CD4-positive, alpha-beta T cell treated with Interleukin-4 for 1 hour (primary cell): Measurements from ENCODE around the gene CDCP1.
A peak's percentile ranks its signal among the peaks of the same experiment; 100 is the strongest.
"Not testable (repeated sequence)": the region's sequence is repeated elsewhere in the genome, so short reads cannot be mapped to it uniquely, and the experiment has no call there.

ENCODE experiments used
- DNase-seq, 2 donors: peaks; one replicate each; pipeline ENCODE4 v3.0.0-alpha.2; 2020 to 2022

Gene CDCP1

DNA sequence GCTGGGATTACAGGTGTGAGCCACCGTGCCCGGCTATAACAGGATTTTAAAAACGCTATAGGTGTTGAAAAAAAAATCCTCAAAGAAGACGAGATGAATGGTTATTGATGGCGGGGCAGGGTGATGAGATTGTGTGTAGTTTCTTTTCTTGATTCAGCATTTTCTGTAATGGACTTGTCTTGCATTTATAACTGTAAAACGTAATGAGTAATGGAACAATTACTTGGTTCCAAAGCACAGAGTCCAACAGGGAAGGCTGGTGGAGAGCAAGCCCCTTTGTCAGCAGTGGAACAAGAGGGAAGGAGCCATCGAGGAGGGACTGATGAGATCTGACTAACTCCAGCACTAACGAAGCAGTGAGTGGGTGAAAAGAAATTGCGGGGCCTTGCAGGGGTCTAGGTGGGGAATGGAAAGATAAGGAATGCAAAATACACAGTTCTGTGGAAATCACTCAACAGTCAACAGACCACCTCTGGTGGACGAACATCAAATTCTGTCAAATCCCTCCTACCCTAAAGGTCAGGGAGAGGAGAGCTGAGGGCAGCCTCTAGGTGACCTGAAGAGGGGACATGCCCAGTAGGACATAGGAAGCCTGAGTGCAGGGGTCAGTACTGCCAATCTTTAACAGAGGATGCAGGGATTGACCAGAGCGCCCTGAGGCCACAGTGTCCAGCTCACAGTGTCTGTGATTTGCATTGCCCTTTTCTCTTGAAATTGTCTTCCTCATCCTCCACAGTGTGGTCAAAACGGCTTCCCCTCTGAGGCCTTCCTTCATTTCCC is 23.1 kb upstream of the CDCP1 start:
- DNase-seq: no peak

DNA sequence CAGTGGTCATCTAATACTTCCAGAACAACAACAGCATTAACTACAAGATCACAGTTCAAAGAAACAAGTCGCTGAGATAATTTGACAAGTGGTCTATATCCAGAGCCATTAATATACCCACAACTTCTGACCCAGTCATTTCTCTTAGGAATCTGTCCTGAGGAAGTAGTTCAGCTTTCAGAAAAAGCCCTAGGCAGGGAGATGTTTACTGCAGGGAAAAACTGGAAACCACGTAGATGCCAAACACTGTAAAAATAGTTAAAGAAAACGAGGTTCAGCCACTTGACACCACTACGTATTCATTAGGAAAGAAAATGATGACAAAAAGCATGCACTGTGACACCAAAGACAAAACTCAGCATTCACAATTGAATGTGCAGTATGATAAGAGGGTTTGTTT is 22.3 kb upstream of the CDCP1 start:
- DNase-seq: no peak

- peak; percentile 77 to 88 for DNase-seq
Observed at GRCh38 chr3:45167011-45167911, 21.1 kb upstream of the CDCP1 start.

DNA sequence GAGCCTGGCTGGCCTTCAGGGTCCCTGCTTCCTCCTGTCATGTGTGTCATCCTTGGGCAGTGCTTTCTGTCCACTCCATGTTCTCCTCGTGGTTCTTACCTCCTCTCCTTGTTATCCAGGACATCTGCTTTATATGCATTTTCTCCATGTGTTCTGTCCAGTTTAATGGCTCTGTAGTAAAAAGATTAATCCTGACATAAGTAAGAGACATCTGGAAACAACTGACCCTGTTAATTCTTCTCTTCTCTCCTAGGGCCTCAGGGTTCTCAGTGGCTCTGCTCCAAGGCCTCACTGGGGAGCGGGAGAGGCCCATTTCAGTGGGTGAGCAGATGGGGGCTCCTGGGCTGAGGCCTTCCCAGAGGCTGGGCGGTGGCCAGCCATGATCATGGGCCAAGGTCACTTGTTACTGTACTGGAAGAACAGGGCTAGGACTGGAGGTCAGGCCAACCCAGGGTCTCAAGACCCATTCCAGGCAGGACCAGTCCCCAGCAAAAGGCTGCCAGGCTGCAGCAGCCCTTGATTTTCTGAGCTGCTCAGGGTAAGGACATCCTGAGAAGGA is 20.2 kb upstream of the CDCP1 start:
- no peak for DNase-seq

DNA sequence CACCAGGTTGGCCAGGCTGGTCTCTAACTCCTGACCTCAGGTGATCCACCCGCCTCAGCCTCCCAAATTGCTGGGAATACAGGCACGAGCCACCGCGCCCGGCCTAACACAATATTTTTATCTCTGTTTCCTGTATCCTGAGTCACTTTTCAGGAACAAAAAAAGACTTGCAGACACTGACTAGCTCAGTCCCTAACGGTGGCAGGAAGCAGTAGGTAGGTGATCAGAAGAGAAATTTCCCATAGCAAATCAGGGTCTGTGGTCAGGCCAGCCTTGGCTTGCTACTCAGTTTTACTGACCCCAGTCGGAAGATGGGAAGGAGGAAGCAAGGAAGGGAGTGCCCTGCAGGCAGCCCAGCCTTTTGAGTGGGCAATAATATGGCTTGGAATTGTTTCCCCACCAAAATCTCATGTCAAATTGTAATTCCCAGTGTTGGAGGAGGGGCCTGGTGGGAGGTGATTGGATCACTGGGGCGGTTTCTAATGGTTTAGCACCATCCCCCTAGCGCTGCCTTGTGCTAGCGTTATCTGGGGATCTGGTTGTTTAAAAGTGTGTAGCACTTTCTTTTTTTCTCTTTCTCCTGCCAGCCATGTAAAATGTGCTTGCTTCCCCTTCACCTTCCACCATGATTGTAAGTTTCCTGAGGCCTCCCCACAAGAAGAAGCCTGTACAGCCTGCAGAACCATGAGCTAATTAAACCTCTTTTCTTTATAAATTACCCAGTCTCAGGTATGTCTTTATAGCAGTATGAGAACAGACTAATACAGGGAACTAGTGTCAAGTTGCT is 19.5 kb upstream of the CDCP1 start:
- DNase-seq: no peak

- no peak for DNase-seq
Observed at GRCh38 chr3:45164056-45164455, 17.9 kb upstream of the CDCP1 start.

DNA sequence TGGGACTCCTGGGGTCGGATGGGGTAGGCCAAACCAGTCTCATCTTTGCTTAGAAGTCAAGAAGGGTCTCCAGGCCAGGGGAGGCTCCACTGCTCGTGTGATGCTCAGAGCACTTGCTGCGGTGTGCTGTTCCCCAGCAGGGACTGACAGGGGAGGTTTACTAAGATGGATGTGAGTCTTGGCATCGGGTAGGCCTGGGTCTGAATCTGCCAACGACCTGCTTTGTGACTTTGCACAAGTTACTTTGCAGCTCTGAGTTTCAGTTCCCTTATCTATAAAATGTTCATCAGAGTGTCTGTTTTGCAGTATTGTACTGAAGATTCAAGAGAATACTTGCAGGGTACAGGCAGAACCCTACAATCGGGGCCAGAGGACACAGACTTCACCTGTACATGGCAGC is 17.3 kb upstream of the CDCP1 start:
- peak in 1 of 2 donors; percentile 17 for DNase-seq

GRCh38 chr3:45154641-45155147 is 8.5 kb upstream of the CDCP1 start:
- no peak for DNase-seq

- DNase-seq: no peak
Observed at GRCh38 chr3:45153658-45154437, 7.7 kb upstream of the CDCP1 start.

GRCh38 chr3:45152307-45152706 is 6.1 kb upstream of the CDCP1 start:
- no peak for DNase-seq

DNA sequence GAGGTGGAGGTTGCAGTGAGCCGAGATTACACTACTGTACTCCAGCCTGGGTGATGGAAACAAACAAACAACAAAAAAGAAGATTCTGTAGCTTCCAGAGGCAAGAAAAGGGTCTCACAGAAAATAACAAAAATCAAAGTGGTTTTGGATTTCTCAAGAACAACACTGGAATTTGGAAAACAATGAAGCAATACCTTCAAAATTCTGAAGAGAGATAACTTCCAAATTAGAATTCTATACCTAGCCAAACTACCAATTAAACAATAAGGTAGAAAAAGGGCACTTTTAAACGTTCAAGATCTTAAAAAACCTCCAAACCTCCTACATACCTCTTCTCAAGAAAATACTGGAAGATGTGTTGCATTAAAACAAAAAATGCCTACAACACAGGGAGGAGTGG is 4.9 kb upstream of the CDCP1 start:
- DNase-seq: no peak

DNA sequence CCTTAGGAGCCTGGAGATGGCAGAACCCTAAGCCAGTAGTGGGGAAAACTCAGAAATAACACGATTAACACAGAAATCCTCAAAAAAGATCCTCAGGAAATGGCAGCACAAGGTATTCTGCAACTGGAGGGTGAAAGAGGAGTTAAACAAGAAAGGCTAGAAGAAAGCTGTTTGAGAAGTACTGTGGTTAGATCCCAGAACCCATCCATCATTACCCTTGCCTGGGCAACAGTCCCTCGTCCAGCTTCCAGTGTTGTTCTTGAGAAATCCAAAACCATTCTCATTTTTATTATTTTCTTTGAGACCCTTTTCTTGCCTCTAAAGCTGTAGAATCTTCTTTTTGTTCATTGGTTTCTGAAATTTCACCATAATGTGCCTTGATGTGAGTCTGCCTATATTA is 2.7 kb upstream of the CDCP1 start:
- no peak for DNase-seq

DNA sequence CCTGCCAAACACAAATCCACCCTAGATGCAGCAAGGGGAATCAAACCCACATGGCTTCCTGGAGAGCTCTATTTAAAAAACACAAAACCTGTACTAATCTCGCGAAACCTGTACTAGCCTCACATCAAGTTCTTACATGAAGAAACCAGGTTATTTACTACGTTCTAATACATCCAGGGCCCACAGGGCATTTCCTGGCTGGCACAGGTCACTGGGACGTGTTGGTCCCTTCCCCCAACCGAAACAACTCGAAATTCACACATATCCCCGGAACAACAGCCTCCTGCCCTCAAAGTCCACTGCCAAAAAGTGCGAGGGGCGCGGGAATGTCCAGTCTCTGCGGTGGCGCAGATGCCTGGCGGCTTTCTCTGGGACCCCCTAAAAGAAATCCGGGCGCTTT is 955 bp downstream of the CDCP1 start:
- no peak for DNase-seq

GRCh38 chr3:45143673-45144671 is 2.2 kb downstream of the CDCP1 start:
- DNase-seq: no peak

GRCh38 chr3:45140770-45141155 is 5.4 kb downstream of the CDCP1 start:
- DNase-seq: not testable (repeated sequence)

GRCh38 chr3:45140141-45140769 is 5.9 kb downstream of the CDCP1 start:
- no peak for DNase-seq

DNA sequence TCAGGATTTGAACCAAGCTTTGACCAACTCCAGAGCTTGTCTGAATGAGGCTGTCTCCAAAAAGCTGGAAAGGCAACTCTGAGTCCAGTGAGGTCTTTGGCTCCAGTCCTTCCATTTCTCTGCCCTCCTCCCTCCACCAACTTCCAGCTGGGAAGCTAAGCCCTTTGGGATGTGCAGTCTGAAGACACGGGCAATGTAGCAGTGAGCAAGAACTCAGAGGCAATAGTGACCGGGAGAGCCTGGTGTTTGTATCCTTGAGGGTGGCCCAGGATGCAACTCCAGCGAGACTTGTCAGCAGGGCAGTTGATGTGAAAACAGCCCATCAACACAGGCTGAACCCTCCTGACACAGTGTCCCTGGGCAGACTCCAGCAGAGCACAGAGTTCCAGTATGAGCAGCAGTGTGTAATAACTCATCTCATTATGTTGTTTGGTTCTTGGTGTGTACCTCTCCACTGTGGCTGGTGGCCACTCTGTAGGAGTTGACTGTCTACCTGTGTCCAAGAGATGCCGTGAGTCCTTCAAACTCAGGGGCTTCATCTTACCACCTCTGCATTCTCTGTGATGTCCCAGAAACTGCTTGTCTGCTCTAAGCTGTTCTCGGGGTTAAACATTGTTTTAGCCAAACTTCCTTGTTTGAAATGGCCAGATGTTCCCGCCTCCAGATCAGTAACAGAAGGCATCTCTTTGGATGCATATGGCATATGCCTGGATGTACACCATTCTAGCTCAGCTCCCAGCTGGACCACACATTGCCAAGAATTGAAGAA is 6.6 kb downstream of the CDCP1 start:
- no peak for DNase-seq

DNA sequence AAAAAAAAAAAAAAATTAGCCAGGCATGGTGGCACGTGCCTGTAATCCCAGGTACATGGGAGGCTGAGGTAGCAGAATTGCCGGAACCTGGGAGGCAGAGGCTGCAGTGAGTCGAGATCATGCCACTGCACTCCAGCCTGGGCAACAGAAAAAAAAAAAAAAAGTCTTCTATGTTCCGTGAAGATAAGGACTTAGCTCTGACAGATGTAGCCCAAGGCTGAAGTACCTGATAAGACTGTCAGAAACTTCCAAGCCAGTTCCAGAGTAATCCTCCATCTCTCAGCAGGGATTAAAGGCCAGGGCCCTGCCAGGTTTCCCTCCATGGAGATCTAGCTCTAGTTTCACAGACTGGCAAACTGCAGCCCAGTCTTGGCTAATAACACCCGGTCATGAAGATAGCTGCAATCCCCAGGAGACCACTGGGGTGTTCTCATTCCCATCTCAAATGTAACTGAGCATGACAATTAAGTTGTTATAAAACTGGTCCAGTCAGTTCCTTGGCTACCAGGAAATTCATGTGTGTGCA is 8.5 kb downstream of the CDCP1 start:
- no peak for DNase-seq

- DNase-seq: no peak
Observed at GRCh38 chr3:45135959-45136358, 10.2 kb downstream of the CDCP1 start.
